ENCODE results near the gene FGG. TPM values are rescaled to one million over a fixed set of nuclear protein-coding genes. Genes with fewer than 3 reads are reported as not detected.

The FGG gene
- total RNA-seq, 2 donors from 2014 or later = not detected

GRCh38 chr4:154585369-154586018 lies 27.0 kb downstream of the FGG start:
- Mint-ChIP-seq H3K4me1 (no peaks in the 10 kb centered on the region), H3K36me3 (ENCODE audit: low read depth) (no peaks in the 10 kb centered on the region), H3K4me3 (no peak overlapping the region), H3K27ac (no peak overlapping the region), H3K9me3 (no peaks in the 10 kb centered on the region), H3K27me3 (peaks cover 26% of the 10 kb centered on the region)
- ATAC-seq (replicated peaks) = no peak

DNA sequence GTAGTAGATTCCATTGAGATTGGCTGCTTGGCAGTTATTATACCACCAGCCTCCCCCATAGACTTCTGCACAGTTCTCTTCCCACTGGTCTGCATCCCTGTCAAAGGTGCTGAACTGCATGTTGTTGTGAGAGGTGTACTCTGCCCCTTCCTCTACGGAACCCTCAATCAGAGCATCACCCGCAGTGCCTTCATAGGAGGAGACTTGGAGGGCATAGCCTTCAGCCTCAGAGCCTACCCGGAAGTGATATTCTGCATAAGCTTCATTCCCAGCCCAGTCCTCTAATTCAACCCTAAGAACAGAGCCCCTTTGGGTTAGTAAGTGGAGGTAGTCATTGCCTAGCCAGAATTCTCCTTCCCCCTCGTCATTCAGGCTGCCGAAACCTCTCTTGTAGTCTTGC lies 28.2 kb downstream of the FGG start:
- no peak overlapping the region for H3K27ac Mint-ChIP-seq
- no peak overlapping the region for H3K4me3 Mint-ChIP-seq
- H3K9me3 Mint-ChIP-seq = no peaks in the 10 kb centered on the region
- no peaks in the 10 kb centered on the region for H3K4me1 Mint-ChIP-seq
- peaks cover 18% of the 10 kb centered on the region for H3K27me3 Mint-ChIP-seq
- no peaks in the 10 kb centered on the region for H3K36me3 Mint-ChIP-seq (ENCODE audit: low read depth)
- ATAC-seq (replicated peaks) = no peak

GRCh38 chr4:154583677-154584076 lies 28.8 kb downstream of the FGG start:
- Mint-ChIP-seq H3K4me1 (no peaks in the 10 kb centered on the region), H3K27me3 (peaks cover 21% of the 10 kb centered on the region), H3K9me3 (no peaks in the 10 kb centered on the region), H3K36me3 (ENCODE audit: low read depth) (no peaks in the 10 kb centered on the region), H3K27ac (no peak overlapping the region), H3K4me3 (no peak overlapping the region)
- no peak for ATAC-seq (replicated peaks)

- Mint-ChIP-seq H3K4me1 (no peaks in the 10 kb centered on the region), H3K4me3 (no peak overlapping the region), H3K27me3 (peaks cover 21% of the 10 kb centered on the region), H3K27ac (no peak overlapping the region), H3K9me3 (no peaks in the 10 kb centered on the region), H3K36me3 (ENCODE audit: low read depth) (no peaks in the 10 kb centered on the region)
- no peak for ATAC-seq (replicated peaks)
Measured at GRCh38 chr4:154583230-154583629, 29.2 kb downstream of the FGG start.

- H3K4me3 Mint-ChIP-seq = no peak overlapping the region
- H3K27me3 Mint-ChIP-seq = peaks cover 22% of the 10 kb centered on the region
- no peaks in the 10 kb centered on the region for H3K36me3 Mint-ChIP-seq (ENCODE audit: low read depth)
- ATAC-seq (replicated peaks) = no peak
- H3K4me1 Mint-ChIP-seq = no peaks in the 10 kb centered on the region
- H3K9me3 Mint-ChIP-seq = no peaks in the 10 kb centered on the region
- no peak overlapping the region for H3K27ac Mint-ChIP-seq
Measured at GRCh38 chr4:154582723-154583122, 29.7 kb downstream of the FGG start.

DNA sequence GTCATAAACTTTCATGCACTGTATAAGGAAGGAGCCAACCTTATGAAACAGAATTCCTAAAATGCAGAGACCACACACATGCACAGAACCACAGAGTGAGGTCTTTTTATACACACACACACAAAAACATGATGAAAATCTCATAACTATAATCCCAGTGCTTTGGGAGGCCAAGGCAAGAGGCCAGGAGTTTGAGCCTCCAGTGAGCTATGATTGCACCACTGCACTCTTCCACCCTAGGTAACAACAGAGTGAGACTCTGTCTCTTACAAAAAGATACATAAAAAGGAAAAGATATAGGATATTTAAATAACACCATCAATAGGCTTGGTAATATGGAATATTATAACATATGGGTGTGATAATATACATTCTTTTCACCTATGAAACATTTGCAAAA lies 32.5 kb downstream of the FGG start:
- H3K9me3 Mint-ChIP-seq = no peaks in the 10 kb centered on the region
- no peak overlapping the region for H3K4me3 Mint-ChIP-seq
- no peak for ATAC-seq (replicated peaks)

GRCh38 chr4:154578919-154579318 lies 33.5 kb downstream of the FGG start:
- no peak overlapping the region for H3K27ac Mint-ChIP-seq
- ATAC-seq (replicated peaks) = no peak
- no peak overlapping the region for H3K4me3 Mint-ChIP-seq
- H3K36me3 Mint-ChIP-seq (ENCODE audit: low read depth) = no peaks in the 10 kb centered on the region
- peaks cover 22% of the 10 kb centered on the region for H3K27me3 Mint-ChIP-seq
- no peaks in the 10 kb centered on the region for H3K4me1 Mint-ChIP-seq
- no peaks in the 10 kb centered on the region for H3K9me3 Mint-ChIP-seq

More for the DNA sequence above, 32.5 kb downstream of the FGG start:
- Mint-ChIP-seq H3K27ac (no peak overlapping the region), H3K4me1 (no peaks in the 10 kb centered on the region), H3K36me3 (ENCODE audit: low read depth) (no peaks in the 10 kb centered on the region), H3K27me3 (peaks cover 21% of the 10 kb centered on the region)

DNA sequence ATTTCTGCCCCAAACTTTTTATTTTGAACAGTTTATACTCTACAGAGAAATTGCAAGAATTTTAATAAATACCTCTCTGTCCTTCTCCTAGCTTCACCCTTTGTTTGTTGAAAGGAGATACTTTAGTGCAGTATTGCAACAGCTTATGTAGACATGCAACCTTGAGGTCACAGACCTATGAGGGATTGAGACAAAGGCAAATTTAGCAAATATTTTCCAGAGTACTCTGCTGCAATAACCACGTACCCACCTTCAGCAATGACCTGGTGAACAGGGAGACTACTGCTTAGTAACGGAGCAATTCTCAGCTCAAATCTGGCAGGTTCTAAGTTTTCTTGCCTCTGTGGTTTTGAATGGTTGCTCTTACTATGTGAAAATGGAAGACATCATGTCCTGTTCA lies 35.1 kb downstream of the FGG start:
- H3K4me3 Mint-ChIP-seq = no peak overlapping the region
- ATAC-seq (replicated peaks) = no peak

DNA sequence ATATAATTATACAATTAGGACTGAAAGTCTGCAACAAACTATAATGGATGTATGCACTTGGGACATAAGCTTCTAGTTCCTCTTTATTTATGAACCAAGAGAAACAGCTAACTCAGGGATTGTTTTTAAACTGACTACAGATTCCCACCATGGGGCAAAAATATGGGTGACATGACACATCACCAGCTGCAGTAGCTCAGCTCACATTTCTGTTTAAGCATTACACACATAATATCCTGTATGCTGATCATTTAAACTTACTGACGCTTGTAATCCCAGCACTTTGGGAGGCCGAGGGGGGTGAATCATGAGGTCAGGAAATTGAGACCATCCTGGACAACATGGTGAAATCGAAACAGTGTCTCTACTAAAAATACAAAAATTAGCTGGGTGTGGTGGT lies 38.1 kb downstream of the FGG start:
- Mint-ChIP-seq H3K9me3 (no peaks in the 10 kb centered on the region), H3K27ac (no peak overlapping the region), H3K4me1 (no peaks in the 10 kb centered on the region), H3K4me3 (no peak overlapping the region), H3K27me3 (peaks cover 20% of the 10 kb centered on the region), H3K36me3 (ENCODE audit: low read depth) (no peaks in the 10 kb centered on the region)
- ATAC-seq (replicated peaks) = no peak

More for the DNA sequence above, 35.1 kb downstream of the FGG start:
- peaks cover 22% of the 10 kb centered on the region for H3K27me3 Mint-ChIP-seq
- no peak overlapping the region for H3K27ac Mint-ChIP-seq
- H3K9me3 Mint-ChIP-seq = no peaks in the 10 kb centered on the region
- H3K36me3 Mint-ChIP-seq (ENCODE audit: low read depth) = no peaks in the 10 kb centered on the region
- H3K4me1 Mint-ChIP-seq = no peaks in the 10 kb centered on the region

DNA sequence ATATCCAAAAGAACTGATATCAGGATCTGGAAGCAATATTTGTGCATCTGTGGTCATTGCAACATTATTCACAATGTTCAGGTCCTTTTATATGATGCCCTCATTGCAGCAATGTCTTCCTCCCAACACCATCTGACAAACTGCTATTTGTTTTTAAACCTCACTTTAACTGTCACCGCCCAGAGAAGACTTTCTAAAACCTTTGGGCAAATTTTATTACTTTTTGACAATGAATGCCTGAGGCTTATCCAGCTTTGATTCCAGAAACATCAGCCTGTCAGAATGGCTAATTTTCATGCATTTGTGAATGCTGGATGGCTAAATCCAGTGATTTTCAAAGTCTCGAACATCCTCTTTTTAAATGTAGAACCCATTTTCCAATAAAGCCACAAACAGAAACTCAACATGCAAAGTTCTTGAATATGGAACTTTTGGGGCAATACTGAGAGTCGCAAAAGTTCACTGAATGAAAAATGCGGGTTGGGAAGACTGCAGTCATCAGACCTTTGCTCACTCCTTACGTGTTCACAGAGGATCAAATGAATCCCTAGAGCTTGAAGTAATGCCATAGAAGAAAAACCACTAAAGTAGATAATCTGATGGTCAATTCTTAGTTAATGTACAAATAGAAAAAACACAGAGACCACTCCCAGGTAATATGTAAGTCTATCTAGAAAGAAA lies 39.1 kb downstream of the FGG start:
- no peaks in the 10 kb centered on the region for H3K36me3 Mint-ChIP-seq (ENCODE audit: low read depth)
- no peak overlapping the region for H3K27ac Mint-ChIP-seq
- no peaks in the 10 kb centered on the region for H3K9me3 Mint-ChIP-seq
- ATAC-seq (replicated peaks) = no peak
- H3K4me3 Mint-ChIP-seq = no peak overlapping the region
- H3K27me3 Mint-ChIP-seq = peaks cover 16% of the 10 kb centered on the region
- no peaks in the 10 kb centered on the region for H3K4me1 Mint-ChIP-seq

- H3K36me3 Mint-ChIP-seq (ENCODE audit: low read depth) = no peaks in the 10 kb centered on the region
- no peak for ATAC-seq (replicated peaks)
- no peak overlapping the region for H3K27ac Mint-ChIP-seq
- H3K4me3 Mint-ChIP-seq = no peak overlapping the region
- H3K4me1 Mint-ChIP-seq = no peaks in the 10 kb centered on the region
- peaks cover 4% of the 10 kb centered on the region for H3K27me3 Mint-ChIP-seq
- no peaks in the 10 kb centered on the region for H3K9me3 Mint-ChIP-seq
Measured at GRCh38 chr4:154569584-154569983, 42.9 kb downstream of the FGG start.

DNA sequence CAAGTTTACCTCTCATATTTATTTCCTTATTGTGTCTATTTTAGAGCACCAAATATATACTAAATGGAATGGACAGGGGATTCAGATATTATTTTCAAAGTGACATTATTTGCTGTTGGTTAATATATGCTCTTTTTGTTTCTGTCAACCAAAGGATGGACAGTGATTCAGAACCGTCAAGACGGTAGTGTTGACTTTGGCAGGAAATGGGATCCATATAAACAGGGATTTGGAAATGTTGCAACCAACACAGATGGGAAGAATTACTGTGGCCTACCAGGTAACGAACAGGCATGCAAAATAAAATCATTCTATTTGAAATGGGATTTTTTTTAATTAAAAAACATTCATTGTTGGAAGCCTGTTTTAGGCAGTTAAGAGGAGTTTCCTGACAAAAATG lies 43.4 kb downstream of the FGG start:
- H3K4me3 Mint-ChIP-seq = no peak overlapping the region
- H3K4me1 Mint-ChIP-seq = no peaks in the 10 kb centered on the region
- no peaks in the 10 kb centered on the region for H3K9me3 Mint-ChIP-seq
- no peak for ATAC-seq (replicated peaks)
- no peak overlapping the region for H3K27ac Mint-ChIP-seq
- H3K27me3 Mint-ChIP-seq = peaks cover 4% of the 10 kb centered on the region
- H3K36me3 Mint-ChIP-seq (ENCODE audit: low read depth) = no peaks in the 10 kb centered on the region

DNA sequence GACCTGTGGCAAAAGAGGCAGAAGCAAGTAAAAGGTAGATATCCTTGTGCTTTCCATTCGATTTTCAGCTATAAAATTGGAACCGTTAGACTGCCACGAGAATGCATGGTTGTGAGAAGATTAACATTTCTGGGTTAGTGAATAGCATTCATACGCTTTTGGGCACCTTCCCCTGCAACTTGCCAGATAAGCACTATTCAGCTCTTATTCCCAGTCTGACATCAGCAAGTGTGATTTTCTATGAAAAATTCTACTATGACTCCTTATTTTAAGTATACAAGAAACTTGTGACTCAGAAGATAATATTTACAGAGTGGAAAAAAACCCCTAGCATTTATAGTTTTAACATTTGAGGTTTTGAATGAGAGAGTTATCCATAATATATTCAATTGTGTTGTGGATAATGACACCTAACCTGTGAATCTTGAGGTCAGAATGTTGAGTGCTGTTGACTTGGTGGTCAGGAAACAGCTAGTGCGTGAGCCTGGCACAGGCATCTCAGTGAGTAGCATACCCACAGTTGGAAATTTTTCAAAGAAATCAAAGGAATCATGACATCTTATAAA lies 45.7 kb downstream of the FGG start:
- Mint-ChIP-seq H3K36me3 (ENCODE audit: low read depth) (no peaks in the 10 kb centered on the region), H3K9me3 (no peaks in the 10 kb centered on the region), H3K4me3 (no peak overlapping the region), H3K4me1 (no peaks in the 10 kb centered on the region), H3K27me3 (peaks cover 1% of the 10 kb centered on the region), H3K27ac (no peak overlapping the region)
- no peak for ATAC-seq (replicated peaks)

DNA sequence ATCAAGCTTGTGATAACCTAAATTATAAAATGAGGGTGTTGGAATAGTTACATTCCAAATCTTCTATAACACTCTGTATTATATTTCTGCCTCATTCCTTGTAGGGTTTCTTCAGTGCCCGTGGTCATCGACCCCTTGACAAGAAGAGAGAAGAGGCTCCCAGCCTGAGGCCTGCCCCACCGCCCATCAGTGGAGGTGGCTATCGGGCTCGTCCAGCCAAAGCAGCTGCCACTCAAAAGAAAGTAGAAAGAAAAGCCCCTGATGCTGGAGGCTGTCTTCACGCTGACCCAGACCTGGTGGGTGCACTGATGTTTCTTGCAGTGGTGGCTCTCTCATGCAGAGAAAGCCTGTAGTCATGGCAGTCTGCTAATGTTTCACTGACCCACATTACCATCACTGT lies 46.8 kb downstream of the FGG start:
- ATAC-seq (replicated peaks) = no peak
- H3K27me3 Mint-ChIP-seq = peaks cover 3% of the 10 kb centered on the region
- no peaks in the 10 kb centered on the region for H3K4me1 Mint-ChIP-seq
- no peaks in the 10 kb centered on the region for H3K36me3 Mint-ChIP-seq (ENCODE audit: low read depth)
- no peak overlapping the region for H3K27ac Mint-ChIP-seq
- H3K4me3 Mint-ChIP-seq = no peak overlapping the region
- no peaks in the 10 kb centered on the region for H3K9me3 Mint-ChIP-seq

- Mint-ChIP-seq H3K4me1 (no peaks in the 10 kb centered on the region), H3K9me3 (no peaks in the 10 kb centered on the region), H3K27ac (no peak overlapping the region), H3K4me3 (no peak overlapping the region), H3K27me3 (peaks cover 3% of the 10 kb centered on the region), H3K36me3 (ENCODE audit: low read depth) (no peaks in the 10 kb centered on the region)
- no peak for ATAC-seq (replicated peaks)
Measured at GRCh38 chr4:154564311-154564710, 48.1 kb downstream of the FGG start.

All from activated T-helper 17 cell treated with anti-CD3 and anti-CD28 coated beads, Interleukin-2, amount 50 U/mL, for 72 hours (primary cell).